ENCODE results near the gene RNF150.

Gene RNF150

DNA sequence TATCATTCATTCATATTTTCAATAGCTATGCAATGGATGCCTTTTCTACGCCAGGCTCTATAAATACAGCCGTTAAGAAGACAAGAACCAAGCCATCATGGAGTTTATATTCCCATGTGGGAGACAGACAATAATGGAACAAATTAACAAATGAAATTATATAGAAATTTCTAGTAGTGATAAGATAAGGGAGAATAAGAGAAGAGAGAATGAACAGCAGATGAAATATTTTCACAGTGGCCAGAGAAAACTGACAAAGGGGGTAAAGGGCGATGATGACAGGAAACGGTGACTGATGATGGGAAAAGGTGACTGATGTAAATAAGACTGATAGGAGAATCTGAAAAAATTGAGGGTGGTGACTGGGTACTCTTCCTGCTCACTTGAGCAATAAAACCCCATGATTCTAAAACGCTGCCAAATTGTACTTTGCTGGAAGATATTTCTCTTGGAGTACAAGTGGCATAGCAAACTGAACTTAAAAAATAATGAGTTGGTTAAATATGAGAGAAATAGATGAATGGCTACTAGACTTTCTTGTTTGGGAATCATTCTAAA, 13.2 kb downstream of the RNF150 start:
- Histone ChIP-seq H3K36me3 (replicated peaks; ENCODE audit: low read depth, low read length) (no peaks in the 10 kb centered on the region), H3K9me3 (ENCODE audit: insufficient read depth, low read length) (no peaks in the 10 kb centered on the region), H3K9ac (ENCODE audit: low read length) (no peak overlapping the region), H3K27ac (ENCODE audit: low read length) (no peak overlapping the region), H3K4me3 (ENCODE audit: low read length) (no peak overlapping the region), H2AFZ (ENCODE audit: low read depth, low read length) (no peak overlapping the region), H3K4me1 (ENCODE audit: low read length) (peaks cover 17% of the 10 kb centered on the region), H4K20me1 (ENCODE audit: insufficient read depth, low read length) (no peaks in the 10 kb centered on the region), H3K27me3 (ENCODE audit: low read depth, low read length) (no peaks in the 10 kb centered on the region), H3K79me2 (ENCODE audit: low read length) (no peaks in the 10 kb centered on the region), H3K4me2 (ENCODE audit: low read length) (no peak overlapping the region)
- TF ChIP-seq EZH2phosphoT487 (IDR thresholded peaks at IDR 0.05; ENCODE audit: low read depth): no peak
- TF ChIP-seq CTCF (IDR thresholded peaks at IDR 0.05; ENCODE audit: low read depth, low read length): no peak

DNA sequence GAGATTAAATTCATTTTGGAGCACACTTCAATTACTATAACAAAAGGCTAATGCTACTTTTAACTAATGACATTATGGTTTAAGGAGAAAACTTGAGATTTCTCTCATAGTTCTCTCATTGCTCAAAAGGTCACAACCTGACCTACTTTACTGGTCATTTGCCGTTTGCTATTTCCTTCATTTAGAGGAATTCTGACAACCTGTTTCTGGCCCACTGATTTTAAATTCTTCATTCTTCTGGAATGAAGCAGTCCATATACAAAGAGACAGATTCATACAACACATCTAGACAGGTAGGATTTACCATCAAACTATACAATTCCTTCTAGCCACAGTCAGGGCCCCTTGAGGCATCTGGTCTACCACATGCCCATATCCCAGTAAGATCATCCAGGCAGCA, 14.2 kb downstream of the RNF150 start:
- no peaks in the 10 kb centered on the region for H3K79me2 ChIP-seq (ENCODE audit: low read length)
- no peak overlapping the region for H3K4me3 ChIP-seq (ENCODE audit: low read length)
- TF ChIP-seq CTCF (IDR thresholded peaks at IDR 0.05; ENCODE audit: low read depth, low read length) (no peak), EZH2phosphoT487 (IDR thresholded peaks at IDR 0.05; ENCODE audit: low read depth) (no peak)
- no peak overlapping the region for H3K9ac ChIP-seq (ENCODE audit: low read length)
- H3K4me1 ChIP-seq (ENCODE audit: low read length): peaks cover 17% of the 10 kb centered on the region
- no peak overlapping the region for H3K27ac ChIP-seq (ENCODE audit: low read length)
- no peak overlapping the region for H2AFZ ChIP-seq (ENCODE audit: low read depth, low read length)
- H3K9me3 ChIP-seq (ENCODE audit: insufficient read depth, low read length): no peaks in the 10 kb centered on the region
- H3K27me3 ChIP-seq (ENCODE audit: low read depth, low read length): no peaks in the 10 kb centered on the region
- no peaks in the 10 kb centered on the region for H4K20me1 ChIP-seq (ENCODE audit: insufficient read depth, low read length)
- H3K36me3 ChIP-seq (replicated peaks; ENCODE audit: low read depth, low read length): no peaks in the 10 kb centered on the region
- H3K4me2 ChIP-seq (ENCODE audit: low read length): no peak overlapping the region

DNA sequence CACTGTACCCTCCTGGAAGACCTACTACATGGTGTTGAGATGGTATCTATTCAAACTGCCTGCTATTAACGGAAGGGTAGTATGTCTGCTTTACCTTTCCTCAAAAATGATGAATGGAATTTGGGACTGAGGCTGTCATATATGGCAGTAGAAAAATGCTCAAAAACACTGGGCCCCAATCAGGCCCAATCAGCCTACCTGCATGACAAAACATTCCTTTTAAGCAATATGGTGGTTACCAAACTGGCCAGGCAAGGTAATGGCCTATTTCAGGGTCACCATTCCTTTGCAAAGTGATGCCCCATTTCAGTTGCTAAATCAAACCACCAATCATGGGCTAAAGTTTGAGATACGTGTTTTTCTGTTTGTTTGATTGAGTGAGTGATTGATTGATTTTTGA, 14.9 kb downstream of the RNF150 start:
- Histone ChIP-seq H3K9me3 (ENCODE audit: insufficient read depth, low read length) (no peaks in the 10 kb centered on the region), H3K36me3 (replicated peaks; ENCODE audit: low read depth, low read length) (no peaks in the 10 kb centered on the region), H3K9ac (ENCODE audit: low read length) (no peak overlapping the region), H3K4me2 (ENCODE audit: low read length) (no peak overlapping the region), H3K4me1 (ENCODE audit: low read length) (peaks cover 17% of the 10 kb centered on the region), H3K27me3 (ENCODE audit: low read depth, low read length) (no peaks in the 10 kb centered on the region), H3K4me3 (ENCODE audit: low read length) (no peak overlapping the region), H4K20me1 (ENCODE audit: insufficient read depth, low read length) (no peaks in the 10 kb centered on the region), H2AFZ (ENCODE audit: low read depth, low read length) (no peak overlapping the region), H3K79me2 (ENCODE audit: low read length) (no peaks in the 10 kb centered on the region), H3K27ac (ENCODE audit: low read length) (no peak overlapping the region)
- TF ChIP-seq EZH2phosphoT487 (IDR thresholded peaks at IDR 0.05; ENCODE audit: low read depth): no peak
- no peak for TF ChIP-seq CTCF (IDR thresholded peaks at IDR 0.05; ENCODE audit: low read depth, low read length)

DNA sequence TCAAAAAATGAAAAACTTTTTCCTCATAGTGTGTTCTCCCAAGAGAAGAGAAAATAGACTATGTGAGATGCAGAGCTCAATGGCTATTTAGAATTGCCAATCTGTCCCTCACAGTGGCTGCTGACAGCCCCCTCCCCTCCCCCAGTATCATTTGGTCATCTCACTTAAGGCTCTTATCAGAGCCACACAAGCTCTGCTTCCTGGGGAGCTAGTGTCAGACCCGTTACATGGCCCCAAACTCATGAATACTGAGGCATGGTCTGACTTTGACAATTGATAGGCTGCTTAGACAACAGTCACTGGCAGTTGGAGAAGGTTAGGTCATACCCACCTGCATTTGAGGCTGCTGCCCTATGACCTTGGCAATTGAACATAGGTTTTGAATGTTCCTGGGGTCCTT, 15.3 kb downstream of the RNF150 start:
- Histone ChIP-seq H3K79me2 (ENCODE audit: low read length) (no peaks in the 10 kb centered on the region), H3K4me2 (ENCODE audit: low read length) (no peak overlapping the region), H4K20me1 (ENCODE audit: insufficient read depth, low read length) (no peaks in the 10 kb centered on the region), H3K4me3 (ENCODE audit: low read length) (no peak overlapping the region), H3K9me3 (ENCODE audit: insufficient read depth, low read length) (no peaks in the 10 kb centered on the region), H3K27ac (ENCODE audit: low read length) (no peak overlapping the region), H3K9ac (ENCODE audit: low read length) (no peak overlapping the region), H3K4me1 (ENCODE audit: low read length) (peaks cover 17% of the 10 kb centered on the region), H3K36me3 (replicated peaks; ENCODE audit: low read depth, low read length) (no peaks in the 10 kb centered on the region), H3K27me3 (ENCODE audit: low read depth, low read length) (no peaks in the 10 kb centered on the region), H2AFZ (ENCODE audit: low read depth, low read length) (no peak overlapping the region)
- TF ChIP-seq CTCF (IDR thresholded peaks at IDR 0.05; ENCODE audit: low read depth, low read length) (no peak), EZH2phosphoT487 (IDR thresholded peaks at IDR 0.05; ENCODE audit: low read depth) (no peak)

All from OCI-LY3 (cell line).